NCI-H774 (cell line): ENCODE data around the gene TANC1.
"Not testable (repeated sequence)": the region's sequence is repeated elsewhere in the genome, so short reads cannot be mapped to it uniquely, and the experiment has no call there.

Source experiments
- DNase-seq: peaks from one replicate; lab custom pipeline; 2025; lab: John Stamatoyannopoulos, UW

TANC1 gene

GRCh38 chr2:159089543-159089942 lies 121.1 kb downstream of the TANC1 start:
- no peak for DNase-seq

DNA sequence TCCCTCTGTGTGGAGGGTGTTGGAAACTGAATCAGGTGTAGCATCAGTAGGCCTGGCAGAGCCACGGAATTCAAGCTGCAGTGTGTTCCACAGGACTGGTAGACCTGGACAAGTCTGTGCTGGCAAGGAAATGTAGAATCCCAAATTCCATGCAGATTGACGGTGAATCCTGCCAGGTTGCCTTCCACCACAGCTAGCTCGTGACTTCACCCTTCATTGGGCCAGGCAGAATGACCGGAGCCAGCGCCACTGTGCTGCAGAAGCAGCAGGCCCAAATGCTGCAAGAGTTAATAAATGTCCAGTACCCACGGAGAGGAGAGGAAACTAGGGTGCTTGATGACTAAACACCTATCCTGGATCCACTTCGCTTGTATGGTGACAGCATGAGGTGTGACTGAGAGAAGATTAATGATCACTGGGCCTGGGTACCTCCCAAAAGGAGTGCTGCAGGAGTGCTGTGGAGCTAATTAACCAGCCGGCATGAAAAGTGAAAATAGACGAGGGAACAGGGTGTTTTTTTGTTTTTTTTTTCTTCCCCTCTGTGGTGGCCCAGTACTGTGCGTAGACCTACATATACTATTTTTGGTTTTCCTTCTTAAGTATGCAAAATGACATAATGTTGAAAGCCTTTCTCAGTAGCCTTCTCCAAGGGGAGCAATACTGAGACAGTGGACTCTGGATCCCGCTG lies 122.2 kb downstream of the TANC1 start:
- DNase-seq = no peak

DNA sequence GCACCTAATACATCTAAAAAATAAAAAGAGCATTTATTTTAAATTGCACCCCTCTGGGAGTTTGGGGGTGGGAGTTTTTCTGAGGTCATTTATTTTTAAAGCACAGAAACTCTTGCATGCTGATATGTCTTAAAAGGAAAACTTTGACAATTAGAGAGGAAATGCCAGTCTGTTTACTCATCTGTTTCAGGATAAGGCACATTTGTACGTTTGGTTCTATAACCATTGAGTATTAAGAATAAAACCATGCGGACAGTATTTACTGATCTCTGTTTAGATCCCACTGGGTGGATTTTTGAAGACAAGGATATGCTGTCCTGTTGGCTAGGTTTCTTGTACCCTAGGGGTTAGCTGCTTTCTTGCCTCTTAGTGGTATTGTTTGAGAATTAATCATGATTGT lies 122.9 kb downstream of the TANC1 start:
- no peak for DNase-seq

GRCh38 chr2:159091976-159092375 lies 123.5 kb downstream of the TANC1 start:
- DNase-seq = no peak

- no peak for DNase-seq
These were observed 125.1 kb downstream of the TANC1 start for GRCh38 chr2:159093497-159093896.

DNA sequence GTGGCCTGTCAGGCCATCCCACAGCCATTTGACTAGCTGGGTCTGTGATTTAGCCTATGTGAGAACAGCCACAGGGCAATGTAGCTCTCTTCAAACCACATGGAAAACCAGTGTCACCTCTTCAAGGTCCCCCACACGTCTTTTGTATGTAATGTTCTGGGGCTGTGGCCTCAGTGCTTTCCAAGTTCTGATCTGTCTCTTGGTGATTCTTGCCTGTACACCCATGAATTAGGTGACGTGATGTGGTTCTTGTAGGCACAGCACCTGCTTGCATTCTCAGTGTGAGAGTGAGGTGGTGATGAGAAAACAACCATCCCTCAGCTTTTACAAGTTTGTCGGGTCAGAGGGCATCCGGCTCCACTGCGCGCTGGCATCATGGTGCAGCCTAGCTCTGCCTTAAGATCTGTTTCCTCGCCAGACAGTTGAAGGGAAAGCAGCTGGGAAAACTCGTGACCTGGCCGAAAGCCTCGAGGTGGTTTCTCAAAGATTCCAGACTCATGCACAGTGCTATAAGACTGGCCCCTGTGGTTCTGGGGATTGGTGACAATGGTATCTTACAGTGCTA lies 125.8 kb downstream of the TANC1 start:
- no peak for DNase-seq

GRCh38 chr2:159095813-159096212 lies 127.4 kb downstream of the TANC1 start:
- DNase-seq = no peak

- DNase-seq = not testable (repeated sequence)
These were observed 127.9 kb downstream of the TANC1 start for GRCh38 chr2:159096302-159096855.

DNA sequence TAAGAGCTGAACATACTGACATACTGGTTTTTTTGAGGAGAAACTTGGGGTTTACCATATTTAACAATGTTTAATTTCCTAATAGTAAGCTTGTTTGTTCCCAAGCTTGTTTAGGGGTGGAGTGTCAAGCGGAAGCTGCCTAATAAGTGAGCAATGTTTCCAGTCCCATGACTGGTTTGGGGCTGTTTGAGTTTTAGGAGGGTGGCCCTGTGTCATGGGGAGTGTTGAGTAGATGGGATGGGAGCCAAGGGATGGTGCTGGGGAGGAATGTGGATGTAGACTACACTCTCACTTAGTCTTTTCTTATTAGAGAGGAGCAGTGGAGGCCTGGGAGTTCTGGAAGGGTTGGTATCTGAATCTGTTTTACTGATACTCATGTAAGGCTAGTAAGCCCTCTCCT lies 128.5 kb downstream of the TANC1 start:
- no peak for DNase-seq

GRCh38 chr2:159098361-159098760 lies 129.9 kb downstream of the TANC1 start:
- DNase-seq = no peak

DNA sequence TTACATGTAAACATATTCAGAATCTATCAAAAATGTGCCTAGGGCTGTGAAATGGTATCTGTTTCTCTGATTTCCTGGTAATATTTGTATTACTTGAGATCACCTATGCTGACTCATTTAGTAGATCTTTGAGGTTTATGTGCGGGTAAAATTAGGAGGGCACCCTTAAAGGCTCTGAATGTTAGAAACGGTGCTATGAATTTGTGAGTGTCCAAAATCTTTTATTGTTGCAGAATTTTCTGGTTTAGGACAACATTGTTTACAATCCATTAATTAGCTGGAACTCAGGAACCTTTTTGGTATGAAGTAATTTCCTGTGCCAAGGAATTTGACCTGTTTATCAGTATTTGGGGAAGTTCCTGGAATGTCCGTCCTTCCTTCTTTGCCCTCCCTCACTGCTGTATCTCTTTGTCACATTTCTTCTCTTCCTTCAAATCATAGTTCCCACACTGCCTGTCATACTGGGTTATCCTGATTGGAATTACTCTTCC lies 130.5 kb downstream of the TANC1 start:
- no peak for DNase-seq

GRCh38 chr2:159101755-159102489 lies 133.5 kb downstream of the TANC1 start:
- no peak for DNase-seq

DNA sequence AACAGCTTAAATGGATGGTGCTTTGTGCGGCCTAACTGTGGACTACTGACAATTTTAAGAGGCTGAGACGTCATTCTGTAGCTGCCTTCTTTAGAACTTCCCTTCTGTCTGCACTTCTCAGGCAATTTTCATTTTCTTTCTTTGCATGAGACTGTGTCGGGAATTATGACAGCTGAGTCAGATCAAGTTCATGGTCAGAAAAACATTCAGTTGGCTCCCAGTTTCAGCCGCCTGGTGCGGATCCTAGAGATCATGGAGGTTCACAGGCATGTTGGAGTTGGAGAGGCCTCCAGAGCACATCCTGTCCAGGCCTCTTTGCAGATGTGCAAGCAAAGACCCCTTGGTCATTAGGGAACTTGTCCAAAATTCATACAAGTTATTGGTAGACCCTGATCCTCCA lies 135.0 kb downstream of the TANC1 start:
- no peak for DNase-seq

DNA sequence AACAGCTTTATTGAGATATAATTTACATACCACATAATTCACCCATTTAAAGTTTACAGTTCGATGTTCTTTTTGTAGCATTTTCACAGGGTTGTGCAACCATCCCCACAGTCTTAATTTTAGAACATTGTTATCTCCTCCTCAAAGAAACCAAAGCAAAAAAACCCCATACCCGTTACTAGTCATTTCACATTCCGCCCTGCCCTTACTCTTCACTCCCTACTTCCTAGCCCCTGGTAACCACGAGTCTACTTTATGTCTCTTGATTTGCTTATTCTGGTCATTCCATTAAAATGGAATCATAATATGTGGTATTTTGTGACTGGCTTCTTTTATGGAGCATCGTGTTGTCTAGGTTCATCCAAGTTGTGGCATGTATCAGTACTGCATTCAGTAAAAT lies 137.7 kb downstream of the TANC1 start:
- DNase-seq = no peak

GRCh38 chr2:159108181-159108893 lies 139.9 kb downstream of the TANC1 start:
- no peak for DNase-seq

GRCh38 chr2:159109517-159109916 lies 141.1 kb downstream of the TANC1 start:
- no peak for DNase-seq

DNA sequence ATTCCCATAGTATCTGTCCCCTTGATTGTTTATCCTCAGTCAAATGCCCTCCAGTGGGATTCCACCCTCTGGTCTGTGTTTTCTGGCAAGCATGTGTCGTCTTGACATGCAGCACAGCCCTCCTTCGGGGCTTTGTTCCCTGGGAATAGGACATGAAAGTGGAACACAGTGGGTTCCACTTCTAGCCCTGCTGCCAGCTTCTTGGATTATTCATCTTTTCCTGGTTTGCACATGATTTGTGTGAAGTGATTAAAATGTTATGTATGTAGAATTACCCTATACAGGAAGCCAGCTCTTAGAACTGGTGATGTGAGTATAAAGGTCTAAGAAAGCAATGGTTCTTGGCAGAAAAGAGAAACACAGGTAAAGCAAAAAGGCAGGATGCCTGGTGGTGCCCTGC lies 142.3 kb downstream of the TANC1 start:
- DNase-seq = no peak

- DNase-seq = no peak
These were observed 143.0 kb downstream of the TANC1 start for GRCh38 chr2:159111346-159111927.

- DNase-seq = no peak
These were observed 146.4 kb downstream of the TANC1 start for GRCh38 chr2:159114835-159115234.

- no peak for DNase-seq
These were observed 148.5 kb downstream of the TANC1 start for GRCh38 chr2:159116922-159117321.

DNA sequence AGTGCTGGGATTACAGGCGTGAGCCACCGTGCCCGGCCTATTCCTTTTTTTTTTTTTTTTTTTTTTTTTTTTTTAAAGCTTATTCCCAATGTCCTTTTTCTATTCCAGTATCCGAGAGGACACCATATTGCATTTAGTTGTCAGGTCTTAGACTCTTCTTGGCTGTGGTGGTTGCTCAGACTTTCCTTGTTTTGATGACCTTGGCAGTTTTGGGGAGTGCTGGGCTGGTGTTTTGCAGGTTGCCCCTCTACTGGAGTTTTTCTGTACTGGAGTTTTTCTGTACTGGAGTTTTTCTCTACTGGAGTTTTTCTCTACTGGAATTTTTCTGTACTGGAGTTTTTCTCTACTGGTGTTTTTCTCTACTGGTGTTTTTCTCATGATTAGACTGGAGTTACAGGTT lies 149.2 kb downstream of the TANC1 start:
- no peak for DNase-seq
